Muscle of back (tissue), 13 donors: Measurements from ENCODE around the gene DAB2. TPM values are rescaled to one million over a fixed set of nuclear protein-coding genes. Genes with fewer than 3 reads are reported as not detected.

Experiments
- DNase-seq, 3 donors: peaks; one replicate each; pipeline versions ENCODE4 v3.0.0 to v3.0.0-alpha.2; 2013
- long read RNA-seq, 9 donors: transcript quantifications; one replicate each; lab custom pipeline, GENCODE V29; 2026
- polyA plus RNA-seq, 10 donors: library from polyadenylated mRNA; unstranded; fragments of 120-200 nt; gene quantifications; one replicate each; pipeline ENCODE4 v1.2.1, GENCODE V29; 2013; ENCODE audit not compliant: insufficient read length in 10 of 10

DAB2 gene
- 100 to 1,000 TPM in 9 of 10 donors, 10 to 100 TPM in 1; 93.1 to 139 (median 110) TPM for polyA plus RNA-seq
- long read RNA-seq, donor 1, full-length matches to known transcripts, result 4 of 31 reads
- long read RNA-seq, donor 1, partial matches to known transcripts, result 27 of 31 reads
- long read RNA-seq, donor 1, other reads (novel, unspliced or antisense), result 0 of 31 reads
- long read RNA-seq, donor 2, full-length matches to known transcripts, result 2 of 18 reads
- long read RNA-seq, donor 2, partial matches to known transcripts, result 16 of 18 reads
- long read RNA-seq, donor 2, other reads (novel, unspliced or antisense), result 0 of 18 reads
- long read RNA-seq, donor 3, result 0 reads
- long read RNA-seq, donor 4, full-length matches to known transcripts, result 3 of 33 reads
- long read RNA-seq, donor 4, partial matches to known transcripts, result 30 of 33 reads
- long read RNA-seq, donor 4, other reads (novel, unspliced or antisense), result 0 of 33 reads
- long read RNA-seq, donor 5, full-length matches to known transcripts, result 4 of 85 reads
- long read RNA-seq, donor 5, partial matches to known transcripts, result 81 of 85 reads
- long read RNA-seq, donor 5, other reads (novel, unspliced or antisense), result 0 of 85 reads
- long read RNA-seq, donor 6, full-length matches to known transcripts, result 2 of 46 reads
- long read RNA-seq, donor 6, partial matches to known transcripts, result 44 of 46 reads
- long read RNA-seq, donor 6, other reads (novel, unspliced or antisense), result 0 of 46 reads
- long read RNA-seq, donor 7, full-length matches to known transcripts, result 5 of 51 reads
- long read RNA-seq, donor 7, partial matches to known transcripts, result 46 of 51 reads
- long read RNA-seq, donor 7, other reads (novel, unspliced or antisense), result 0 of 51 reads
- long read RNA-seq, donor 8, full-length matches to known transcripts, result 2 of 42 reads
- long read RNA-seq, donor 8, partial matches to known transcripts, result 40 of 42 reads
- long read RNA-seq, donor 8, other reads (novel, unspliced or antisense), result 0 of 42 reads
- long read RNA-seq, donor 9, full-length matches to known transcripts, result 1 of 1 reads
- long read RNA-seq, donor 9, partial matches to known transcripts, result 0 of 1 reads
- long read RNA-seq, donor 9, other reads (novel, unspliced or antisense), result 0 of 1 reads

- peak; percentile 91 to 97 (median 96) for DNase-seq
Observed at GRCh38 chr5:39424736-39425637, at the start of gene DAB2. Gene DAB2, minus strand, starts transcription at chr5:39424980. Its CDS starts 30,660 bp downstream, at chr5:39394320.

- DNase-seq, result peak in 2 of 3 donors; percentile 32 to 82
Observed at GRCh38 chr5:39473156-39473775, 48.5 kb upstream of the DAB2 start.

GRCh38 chr5:39471836-39472508 is 47.2 kb upstream of the DAB2 start:
- DNase-seq, result no peak

GRCh38 chr5:39470811-39471210 is 46.0 kb upstream of the DAB2 start:
- DNase-seq, result no peak

GRCh38 chr5:39469777-39470415 is 45.1 kb upstream of the DAB2 start:
- no peak for DNase-seq

GRCh38 chr5:39469176-39469575 is 44.4 kb upstream of the DAB2 start:
- no peak for DNase-seq

- DNase-seq, result no peak
Observed at GRCh38 chr5:39466846-39467245, 42.1 kb upstream of the DAB2 start.

- DNase-seq, result no peak
Observed at GRCh38 chr5:39465843-39466242, 41.1 kb upstream of the DAB2 start.

- DNase-seq, result no peak
Observed at GRCh38 chr5:39465097-39465496, 40.3 kb upstream of the DAB2 start.

GRCh38 chr5:39464088-39464487 is 39.3 kb upstream of the DAB2 start:
- no peak for DNase-seq

GRCh38 chr5:39462211-39462610 is 37.4 kb upstream of the DAB2 start:
- DNase-seq, result no peak

- DNase-seq, result peak in 1 of 3 donors; percentile 44
Observed at GRCh38 chr5:39461007-39461682, 36.4 kb upstream of the DAB2 start.

GRCh38 chr5:39459907-39460306 is 35.1 kb upstream of the DAB2 start:
- no peak for DNase-seq

GRCh38 chr5:39459071-39459470 is 34.3 kb upstream of the DAB2 start:
- peak in 1 of 3 donors; percentile 46 for DNase-seq

GRCh38 chr5:39455645-39456044 is 30.9 kb upstream of the DAB2 start:
- DNase-seq, result no peak

GRCh38 chr5:39453606-39454005 is 28.8 kb upstream of the DAB2 start:
- no peak for DNase-seq

GRCh38 chr5:39452846-39453245 is 28.1 kb upstream of the DAB2 start:
- no peak for DNase-seq

GRCh38 chr5:39451276-39451941 is 26.6 kb upstream of the DAB2 start:
- peak in 2 of 3 donors; percentile 43 to 77 for DNase-seq
